Activated naive CD4-positive, alpha-beta T cell treated with anti-CD3 and anti-CD28 coated beads, Interleukin-2, amount 50 U/mL, for 24 hours (primary cell): Measurements from ENCODE around the gene WDR75.

Experiments
- H3K27ac Mint-ChIP-seq: one replicate; pipeline ENCODE4 v1.8.0; 2021; ENCODE audit warnings: mild to moderate bottlenecking, mixed read lengths
- H3K27me3 Mint-ChIP-seq: one replicate; pipeline ENCODE4 v1.8.0; 2021; ENCODE audit warnings: mixed read lengths
- H3K36me3 Mint-ChIP-seq: one replicate; pipeline ENCODE4 v1.8.0; 2021; ENCODE audit warnings: mixed read lengths
- H3K4me1 Mint-ChIP-seq: one replicate; pipeline ENCODE4 v1.8.0; 2021; ENCODE audit warnings: mixed read lengths
- H3K4me3 Mint-ChIP-seq: one replicate; pipeline ENCODE4 v1.8.0; 2021; ENCODE audit warnings: mild to moderate bottlenecking, mixed read lengths
- H3K9me3 Mint-ChIP-seq: one replicate; pipeline ENCODE4 v1.8.0; 2021; ENCODE audit warnings: mixed read lengths

Gene WDR75

DNA sequence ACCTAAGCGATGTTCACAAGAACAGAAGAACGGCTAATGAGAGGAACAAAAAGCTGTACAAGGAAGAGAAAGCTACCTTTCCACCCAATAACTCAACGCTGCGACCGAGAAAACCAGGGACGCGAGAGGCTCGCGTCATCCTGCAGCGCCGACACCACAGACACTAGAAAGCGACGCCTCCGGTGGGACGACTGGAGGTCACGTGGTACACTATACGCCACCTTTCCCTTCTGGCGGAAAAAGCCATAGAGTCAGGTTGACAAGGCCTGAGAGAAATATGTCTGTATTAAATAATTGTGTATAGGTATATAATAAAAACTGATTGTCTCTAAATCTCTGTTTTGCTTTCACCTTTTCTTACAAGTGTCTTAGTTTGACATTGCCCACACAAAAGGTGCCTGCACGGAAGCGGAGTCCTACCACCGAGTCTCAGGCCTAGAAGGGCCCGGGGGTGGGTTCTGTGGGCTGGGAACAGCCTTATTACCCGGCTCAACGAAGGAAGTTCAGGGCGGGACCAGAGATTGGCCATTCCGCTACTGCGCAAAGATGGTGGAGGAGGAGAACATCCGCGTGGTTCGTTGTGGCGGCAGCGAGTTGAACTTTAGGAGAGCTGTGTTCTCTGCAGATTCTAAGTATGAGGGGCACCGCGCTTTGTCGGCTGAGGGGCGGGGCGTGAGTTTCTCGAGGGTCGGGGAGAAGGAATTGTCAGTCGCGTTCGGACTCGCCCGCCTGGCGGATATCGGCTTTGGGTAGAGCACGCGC lies at the start of gene WDR75:
Gene WDR75, plus strand, starts transcription at position 528 of the 762 bp plus-strand sequence. Its CDS starts 19 bp downstream, at position 547.
- no peak within 1 kb of the TSS for H3K4me3 Mint-ChIP-seq

DNA sequence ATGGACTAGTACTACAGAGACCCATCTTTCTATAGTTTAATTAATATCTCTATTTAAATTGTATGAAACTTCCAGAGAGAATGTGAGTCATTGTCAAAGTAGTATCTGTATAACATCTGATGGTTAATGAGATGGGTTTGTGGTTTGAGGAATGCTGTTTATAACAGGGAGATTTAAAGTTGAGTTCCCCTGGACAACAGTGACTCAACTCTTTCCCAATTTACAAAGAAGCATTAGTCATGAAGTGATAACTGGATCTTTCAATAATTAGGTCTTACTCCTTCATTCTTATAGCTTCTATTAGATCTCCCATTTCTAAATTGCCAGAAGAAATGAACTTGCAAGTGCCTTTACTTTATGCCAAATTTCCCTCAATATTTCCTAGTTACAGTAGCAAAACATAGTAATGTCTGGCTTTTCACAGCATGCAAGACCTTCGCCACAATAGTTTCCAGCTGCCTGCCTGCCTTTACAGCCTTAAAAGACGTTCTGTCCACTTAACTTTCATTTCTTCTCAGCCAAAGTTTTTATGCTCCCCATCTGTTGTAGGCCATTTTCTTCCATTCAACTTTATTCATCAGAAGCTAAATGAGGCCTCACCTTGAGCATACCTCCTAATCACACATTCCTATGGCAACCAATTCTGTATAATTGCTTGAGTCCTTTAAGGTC lies 47.7 kb upstream of the WDR75 start:
- Mint-ChIP-seq H3K4me3 (no peak overlapping the region), H3K36me3 (no peaks in the 10 kb centered on the region), H3K27me3 (no peaks in the 10 kb centered on the region), H3K27ac (no peak overlapping the region), H3K4me1 (no peaks in the 10 kb centered on the region), H3K9me3 (peaks cover 9% of the 10 kb centered on the region)

More for the DNA sequence above, at the start of gene WDR75:
- H3K27ac Mint-ChIP-seq = peak within 1 kb of the TSS; percentile 99
- H3K36me3 Mint-ChIP-seq = peaks cover 12% of the 10 kb centered on the region
- no peaks in the 10 kb centered on the region for H3K27me3 Mint-ChIP-seq
- H3K4me1 Mint-ChIP-seq = peaks cover 4% of the 10 kb centered on the region
- H3K9me3 Mint-ChIP-seq = no peaks in the 10 kb centered on the region

DNA sequence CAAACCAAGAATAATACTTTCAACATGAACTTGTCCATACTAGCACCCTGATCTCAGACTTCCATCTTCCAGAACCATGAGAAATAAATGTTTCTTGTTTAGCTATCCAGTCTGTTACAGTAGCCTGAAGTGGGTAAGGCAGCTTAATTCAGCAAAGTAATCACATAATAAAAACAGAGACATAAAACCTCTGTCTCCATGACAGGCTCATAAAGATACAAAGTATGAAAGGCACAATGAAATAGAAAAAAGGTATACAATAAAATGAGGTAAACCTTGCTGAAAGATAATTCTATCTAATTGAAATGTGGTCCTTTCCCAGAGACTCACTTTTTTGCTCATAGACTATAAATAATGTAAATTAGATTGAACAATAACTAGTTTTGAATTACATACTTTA lies 46.7 kb upstream of the WDR75 start:
- no peaks in the 10 kb centered on the region for H3K27me3 Mint-ChIP-seq
- peaks cover 11% of the 10 kb centered on the region for H3K9me3 Mint-ChIP-seq
- no peak overlapping the region for H3K27ac Mint-ChIP-seq
- no peaks in the 10 kb centered on the region for H3K36me3 Mint-ChIP-seq
- no peaks in the 10 kb centered on the region for H3K4me1 Mint-ChIP-seq
- no peak overlapping the region for H3K4me3 Mint-ChIP-seq

DNA sequence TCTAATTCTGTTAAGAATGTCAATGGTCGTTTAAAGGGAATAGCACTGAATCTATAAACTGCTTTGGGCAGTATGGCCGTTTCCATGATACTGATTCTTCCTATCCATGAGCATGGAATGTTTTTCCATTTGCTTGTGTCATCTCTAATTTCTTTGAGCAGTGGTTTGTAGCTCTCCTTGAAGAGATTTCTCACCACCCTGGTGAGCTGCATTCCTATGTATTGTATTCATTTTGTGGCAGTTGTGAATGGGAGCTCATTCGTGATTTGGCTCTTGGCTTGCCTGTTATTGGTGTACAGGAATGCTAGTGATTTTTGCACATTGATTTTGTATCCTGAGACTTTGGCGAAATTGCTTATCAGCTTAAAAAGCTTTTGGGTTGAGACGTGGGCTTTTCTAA lies 38.3 kb upstream of the WDR75 start:
- H3K27ac Mint-ChIP-seq = no peak overlapping the region
- H3K9me3 Mint-ChIP-seq = peaks cover 8% of the 10 kb centered on the region
- no peaks in the 10 kb centered on the region for H3K27me3 Mint-ChIP-seq
- H3K4me1 Mint-ChIP-seq = peaks cover 16% of the 10 kb centered on the region
- H3K4me3 Mint-ChIP-seq = no peak overlapping the region
- no peaks in the 10 kb centered on the region for H3K36me3 Mint-ChIP-seq

DNA sequence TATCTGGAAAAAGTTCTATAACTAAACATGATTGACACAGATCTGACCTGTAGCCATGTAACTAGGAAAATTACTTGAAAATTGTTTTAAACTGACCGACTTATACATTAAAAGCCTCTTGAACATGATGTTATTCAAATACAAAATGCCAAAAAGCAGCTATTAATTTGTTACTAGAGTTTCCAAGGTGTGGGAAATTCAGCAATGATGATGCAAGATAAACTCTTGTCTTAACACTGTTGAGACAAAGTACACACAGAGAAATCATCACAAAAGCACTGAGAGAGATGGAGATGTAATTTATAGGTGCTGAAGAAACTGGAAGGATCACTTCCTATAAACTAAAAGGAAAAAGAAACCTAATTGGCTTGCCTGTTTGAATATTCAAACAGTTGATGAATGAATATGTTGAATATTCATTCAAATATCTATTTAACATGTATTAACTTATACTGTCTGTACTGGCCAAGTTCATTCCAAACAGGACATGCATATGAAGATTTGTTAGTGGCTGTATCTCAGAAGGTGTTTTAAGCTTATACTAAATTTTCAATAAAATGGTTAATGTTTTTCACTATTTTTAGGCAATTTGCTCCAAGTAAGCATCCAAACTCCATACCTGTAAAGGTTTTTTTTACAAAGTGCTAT lies 34.6 kb upstream of the WDR75 start:
- Mint-ChIP-seq H3K4me3 (no peak overlapping the region), H3K9me3 (no peaks in the 10 kb centered on the region), H3K27ac (peak overlapping the region; percentile 36), H3K36me3 (no peaks in the 10 kb centered on the region), H3K27me3 (no peaks in the 10 kb centered on the region), H3K4me1 (peaks cover 36% of the 10 kb centered on the region)

DNA sequence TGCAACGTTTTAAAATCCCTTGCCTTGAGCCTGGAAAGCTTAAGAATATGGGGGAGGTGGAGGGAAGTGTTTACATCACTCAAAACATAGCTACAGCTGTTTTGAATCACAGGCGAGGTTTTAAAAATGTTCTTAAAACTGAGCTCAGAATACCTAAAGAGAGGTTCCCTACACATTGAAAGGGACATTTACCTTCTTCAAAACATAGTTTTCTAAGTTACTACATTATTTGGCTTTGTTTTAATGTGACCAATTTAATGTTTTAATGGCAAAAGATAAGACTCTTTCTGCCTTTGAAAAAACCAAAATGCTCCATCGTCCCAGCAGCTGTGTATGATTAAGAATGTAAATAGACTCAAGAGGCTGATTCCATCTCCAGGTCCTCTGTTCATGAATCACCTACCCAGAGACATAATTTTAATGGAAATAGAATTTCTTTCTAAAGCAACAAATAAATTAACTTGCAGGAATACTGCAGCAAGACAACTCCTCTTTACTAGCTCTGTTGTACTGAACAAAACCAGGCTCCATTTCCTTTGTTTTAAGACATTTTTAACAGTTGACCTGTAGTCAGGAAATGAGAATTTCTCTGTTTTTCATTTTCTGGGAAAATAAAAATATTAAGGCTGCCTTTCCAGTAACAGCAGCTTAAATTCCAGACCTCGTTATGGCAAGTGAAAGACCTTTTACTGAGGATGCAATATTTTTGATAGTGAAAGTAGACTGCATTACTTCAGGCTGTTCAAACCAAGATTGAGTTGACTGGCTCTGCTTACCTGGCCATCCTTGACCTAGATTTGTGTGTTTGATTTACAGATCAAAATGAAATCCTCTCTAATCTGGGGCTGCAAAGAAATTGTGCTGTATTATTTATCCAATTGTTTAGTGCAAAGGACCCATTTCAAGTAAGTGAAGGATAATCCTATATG lies 33.7 kb upstream of the WDR75 start:
- Mint-ChIP-seq H3K9me3 (no peaks in the 10 kb centered on the region), H3K4me1 (peaks cover 41% of the 10 kb centered on the region), H3K4me3 (no peak overlapping the region), H3K27me3 (no peaks in the 10 kb centered on the region), H3K27ac (peak overlapping the region; percentile 19), H3K36me3 (no peaks in the 10 kb centered on the region)

DNA sequence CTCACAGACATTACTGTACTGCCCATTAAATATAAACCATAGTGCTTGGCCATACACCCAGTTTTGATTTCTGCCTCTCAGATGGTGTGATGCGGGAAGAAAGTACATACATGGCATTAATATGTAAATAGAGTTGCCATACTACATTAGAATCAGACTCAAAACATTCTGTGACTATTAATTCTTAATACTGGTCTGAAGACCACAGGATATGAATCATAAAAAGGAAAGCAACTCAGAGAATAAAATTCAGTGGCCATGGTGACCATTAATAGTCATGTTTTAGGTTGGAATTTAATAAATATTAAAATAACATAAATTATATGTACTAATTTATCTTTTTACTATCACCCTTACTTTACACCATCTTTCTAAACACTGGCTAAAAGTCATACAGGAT lies 33.0 kb upstream of the WDR75 start:
- no peaks in the 10 kb centered on the region for H3K9me3 Mint-ChIP-seq
- H3K4me3 Mint-ChIP-seq = no peak overlapping the region
- no peak overlapping the region for H3K27ac Mint-ChIP-seq
- H3K36me3 Mint-ChIP-seq = no peaks in the 10 kb centered on the region
- peaks cover 44% of the 10 kb centered on the region for H3K4me1 Mint-ChIP-seq
- H3K27me3 Mint-ChIP-seq = no peaks in the 10 kb centered on the region

DNA sequence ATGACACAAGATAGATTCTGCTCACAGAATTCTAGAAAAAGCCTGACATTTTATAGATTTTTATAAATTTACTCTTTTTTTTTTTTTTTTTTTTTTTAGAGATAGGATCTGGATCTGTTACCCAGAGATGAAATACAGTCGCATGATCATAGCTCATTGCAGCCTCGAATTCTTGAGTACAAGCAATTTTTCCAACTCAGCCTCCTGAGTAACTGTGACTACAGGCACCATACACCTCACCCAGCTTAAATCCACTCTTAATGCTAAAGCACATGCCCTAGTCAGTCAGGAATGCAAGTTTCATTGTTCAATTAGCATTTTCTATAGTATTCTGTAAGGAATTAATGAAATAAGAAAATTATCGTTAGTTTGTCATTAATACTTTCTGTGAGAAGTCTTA lies 32.1 kb upstream of the WDR75 start:
- Mint-ChIP-seq H3K36me3 (no peaks in the 10 kb centered on the region), H3K27me3 (no peaks in the 10 kb centered on the region), H3K4me3 (no peak overlapping the region), H3K9me3 (no peaks in the 10 kb centered on the region), H3K27ac (peak overlapping the region; percentile 18), H3K4me1 (peaks cover 44% of the 10 kb centered on the region)

DNA sequence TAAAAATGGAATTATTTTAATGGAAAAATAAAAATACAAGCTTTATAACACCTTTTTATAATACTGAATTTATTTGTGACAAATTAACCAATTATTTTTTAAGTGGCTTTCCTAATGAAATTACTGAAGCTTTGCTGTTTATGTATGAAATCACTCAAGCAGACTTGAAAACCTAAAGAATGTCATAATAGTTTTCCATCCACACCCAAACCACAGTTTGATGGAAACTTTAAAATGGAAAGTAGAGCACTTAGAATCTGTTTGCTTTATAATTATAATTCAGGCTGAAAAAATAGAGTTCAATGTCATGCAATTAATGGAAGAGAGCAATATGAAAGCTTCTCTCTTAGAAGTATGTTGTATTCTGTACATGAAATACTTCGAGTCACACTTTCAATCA lies 31.6 kb upstream of the WDR75 start:
- no peaks in the 10 kb centered on the region for H3K27me3 Mint-ChIP-seq
- no peaks in the 10 kb centered on the region for H3K36me3 Mint-ChIP-seq
- no peaks in the 10 kb centered on the region for H3K9me3 Mint-ChIP-seq
- no peak overlapping the region for H3K4me3 Mint-ChIP-seq
- peaks cover 44% of the 10 kb centered on the region for H3K4me1 Mint-ChIP-seq
- H3K27ac Mint-ChIP-seq = peak overlapping the region; percentile 38

DNA sequence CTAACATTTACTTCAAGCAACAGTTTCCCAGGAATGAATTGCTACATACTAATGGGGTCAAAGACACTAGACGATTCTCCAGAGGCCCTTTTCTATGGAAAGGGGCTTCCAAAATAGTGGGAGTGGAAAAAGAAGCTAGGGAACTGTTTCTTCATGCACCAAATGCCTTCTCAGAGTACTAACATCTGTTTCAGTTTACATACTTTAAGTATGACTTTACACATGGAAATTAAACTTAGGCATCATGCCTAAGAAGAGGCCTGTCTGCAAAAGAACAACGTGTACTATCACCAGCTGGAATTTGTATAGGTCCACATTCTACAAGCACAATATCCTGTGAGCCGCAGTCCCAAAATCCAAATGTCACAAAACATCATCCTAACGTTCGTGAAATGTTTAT lies 29.4 kb upstream of the WDR75 start:
- Mint-ChIP-seq H3K36me3 (no peaks in the 10 kb centered on the region), H3K9me3 (no peaks in the 10 kb centered on the region), H3K4me1 (peaks cover 39% of the 10 kb centered on the region), H3K27ac (peak overlapping the region; percentile 38), H3K27me3 (no peaks in the 10 kb centered on the region), H3K4me3 (no peak overlapping the region)

DNA sequence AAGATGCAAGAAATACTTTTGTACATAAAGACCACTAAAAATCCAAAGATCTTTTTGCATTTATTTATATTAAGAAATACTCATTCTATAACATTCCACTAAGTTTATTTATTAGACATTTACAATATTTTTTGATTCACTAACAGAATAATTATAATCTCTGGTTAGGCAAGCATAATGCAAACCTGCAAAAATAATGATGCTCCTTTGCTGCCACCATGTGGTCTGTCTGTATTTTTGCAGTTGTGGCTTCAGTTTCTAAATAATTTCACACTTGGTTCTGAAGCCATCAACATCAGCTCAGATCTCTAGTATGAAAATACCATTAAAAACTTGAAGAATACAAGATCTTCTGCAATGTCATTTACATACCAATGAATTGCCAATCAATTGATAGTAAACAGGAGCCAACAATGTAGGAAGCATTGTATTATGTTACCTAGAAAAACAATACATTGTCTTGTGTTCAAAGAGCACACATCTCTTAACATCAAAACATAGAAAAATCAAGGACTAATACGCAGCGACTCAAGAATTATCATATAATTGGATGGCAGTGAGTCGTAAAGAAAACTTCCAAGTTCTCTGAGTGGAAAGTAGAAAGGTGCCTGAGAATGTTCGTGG lies 28.8 kb upstream of the WDR75 start:
- Mint-ChIP-seq H3K4me1 (peaks cover 33% of the 10 kb centered on the region), H3K4me3 (no peak overlapping the region), H3K9me3 (no peaks in the 10 kb centered on the region), H3K27me3 (no peaks in the 10 kb centered on the region), H3K36me3 (no peaks in the 10 kb centered on the region), H3K27ac (no peak overlapping the region)

DNA sequence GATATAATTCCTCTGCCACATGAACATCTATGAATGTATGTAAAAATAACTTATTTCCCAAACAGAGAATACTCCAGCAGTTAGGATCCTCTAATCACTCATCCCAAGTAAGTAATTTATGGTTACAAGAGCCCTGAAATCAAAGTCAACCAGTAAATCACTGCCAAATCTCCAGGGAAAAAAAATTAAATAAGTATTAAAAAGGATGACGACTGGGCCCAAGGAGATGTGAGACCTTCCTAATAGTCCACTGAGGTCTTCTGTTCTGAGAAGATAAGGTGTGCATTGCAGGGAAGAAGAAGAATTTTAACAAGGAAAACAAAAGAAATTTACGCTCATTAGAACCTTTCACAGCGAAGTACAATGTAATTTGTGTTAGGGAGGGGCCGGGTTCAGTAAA lies 28.0 kb upstream of the WDR75 start:
- Mint-ChIP-seq H3K27me3 (no peaks in the 10 kb centered on the region), H3K27ac (no peak overlapping the region), H3K4me3 (no peak overlapping the region), H3K4me1 (peaks cover 25% of the 10 kb centered on the region), H3K36me3 (no peaks in the 10 kb centered on the region), H3K9me3 (no peaks in the 10 kb centered on the region)

DNA sequence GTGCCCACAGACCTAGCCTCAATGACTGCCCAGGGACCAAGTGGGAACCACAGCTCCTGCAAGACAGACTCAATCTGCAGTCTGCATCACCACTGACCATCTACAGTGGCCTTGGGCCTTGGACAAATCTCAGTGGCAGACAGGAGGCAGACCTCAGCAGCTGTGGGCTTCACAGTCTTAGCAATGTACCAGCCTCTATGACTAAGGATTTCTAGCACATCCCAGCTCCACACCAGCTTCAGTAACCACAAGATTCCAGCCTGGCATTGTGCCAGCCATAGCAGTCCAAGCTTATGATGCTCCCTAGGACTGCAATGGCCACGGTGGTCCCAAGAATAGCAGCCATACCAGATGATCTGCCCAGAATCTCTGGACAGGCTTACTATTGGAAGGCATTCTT lies 19.6 kb upstream of the WDR75 start:
- H3K4me1 Mint-ChIP-seq = no peaks in the 10 kb centered on the region
- no peaks in the 10 kb centered on the region for H3K27me3 Mint-ChIP-seq
- no peak overlapping the region for H3K27ac Mint-ChIP-seq
- H3K9me3 Mint-ChIP-seq = no peaks in the 10 kb centered on the region
- H3K4me3 Mint-ChIP-seq = no peak overlapping the region
- H3K36me3 Mint-ChIP-seq = peaks cover 5% of the 10 kb centered on the region

DNA sequence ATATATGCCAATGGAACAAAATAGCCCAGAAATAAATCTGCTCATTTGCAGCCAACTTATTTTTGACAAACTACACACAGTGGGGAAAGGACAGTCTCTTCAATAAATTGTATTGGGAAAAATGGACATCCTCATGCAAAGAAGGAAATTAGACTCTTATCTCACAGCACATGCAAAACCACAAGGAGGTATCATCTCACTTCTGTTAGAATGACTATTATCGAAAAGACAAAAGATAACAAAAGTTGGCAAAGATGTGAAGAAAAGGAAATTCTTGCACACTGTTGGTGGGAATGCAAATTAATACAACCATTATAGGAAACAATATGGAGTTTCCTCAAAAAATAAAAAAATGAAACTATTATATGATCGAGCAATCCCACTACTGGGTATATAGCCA lies 16.3 kb upstream of the WDR75 start:
- Mint-ChIP-seq H3K9me3 (no peaks in the 10 kb centered on the region), H3K36me3 (peaks cover 5% of the 10 kb centered on the region), H3K4me3 (no peak overlapping the region), H3K27ac (no peak overlapping the region), H3K4me1 (peaks cover 2% of the 10 kb centered on the region), H3K27me3 (no peaks in the 10 kb centered on the region)

DNA sequence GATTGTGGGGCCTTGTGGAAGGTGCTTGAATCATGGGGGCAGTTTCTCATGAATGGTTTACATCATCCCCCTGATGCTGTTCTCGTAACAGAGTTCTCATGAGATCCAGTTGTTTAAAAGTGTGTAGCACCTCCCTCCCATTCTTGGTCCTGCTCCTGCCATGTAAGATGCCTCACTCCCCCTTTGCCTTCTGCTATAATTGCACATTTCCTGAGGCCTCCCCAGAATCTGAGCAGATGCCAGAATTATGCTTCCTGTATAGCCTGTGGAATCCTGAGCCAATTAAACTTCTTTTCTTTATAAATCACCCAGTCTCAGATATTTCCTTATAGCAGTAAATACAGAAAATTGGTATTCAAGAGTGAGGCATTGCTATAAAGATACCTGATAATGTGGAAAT lies 15.6 kb upstream of the WDR75 start:
- H3K4me3 Mint-ChIP-seq = no peak overlapping the region
- H3K27ac Mint-ChIP-seq = no peak overlapping the region
- H3K4me1 Mint-ChIP-seq = peaks cover 4% of the 10 kb centered on the region
- H3K27me3 Mint-ChIP-seq = no peaks in the 10 kb centered on the region
- H3K9me3 Mint-ChIP-seq = no peaks in the 10 kb centered on the region
- H3K36me3 Mint-ChIP-seq = peaks cover 5% of the 10 kb centered on the region
